Activated CD4-positive, alpha-beta T cell treated with anti-CD3 and anti-CD28 coated beads for 36 hours (primary cell): ENCODE results near the gene HES7. TPM values are rescaled to one million over a fixed set of nuclear protein-coding genes. Genes with fewer than 3 reads are reported as not detected.
"Not testable (repeated sequence)": the region's sequence is repeated elsewhere in the genome, so short reads cannot be mapped to it uniquely, and the experiment has no call there.

Experiments used
- ATAC-seq: fragments of 200-7000 bp; cut with Tn5 transposase; one replicate; pipeline ENCODE4 v1.10.0; 2021; ENCODE audit warnings: mild to moderate bottlenecking, moderate library complexity
- CTCF ChIA-PET: fragments of 350-600 bp; sonication (Branson Sonifier 250); formaldehyde crosslinking; loops from one replicate; lab custom pipeline; 2021; ENCODE audit warnings: antibody characterized with exemption; lab: Charles Lee
- POLR2A ChIA-PET: fragments of 350-600 bp; sonication (Branson Sonifier 250); formaldehyde crosslinking; loops from one replicate; lab custom pipeline; 2021; ENCODE audit warnings: antibody characterized with exemption, inconsistent platforms; lab: Charles Lee
- DNase-seq: peaks from one replicate; pipeline ENCODE4 v3.0.0-alpha.2; 2020
- H3K27ac Mint-ChIP-seq: one replicate; pipeline ENCODE4 v1.8.0; 2021; ENCODE audit warnings: mixed read lengths
- H3K27me3 Mint-ChIP-seq: one replicate; pipeline ENCODE4 v1.8.0; 2021; ENCODE audit warnings: mixed read lengths
- H3K36me3 Mint-ChIP-seq: one replicate; pipeline ENCODE4 v1.8.0; 2021; ENCODE audit warnings: low read depth, mixed read lengths
- H3K4me1 Mint-ChIP-seq: one replicate; pipeline ENCODE4 v1.8.0; 2021; ENCODE audit warnings: mixed read lengths
- H3K4me3 Mint-ChIP-seq: one replicate; pipeline ENCODE4 v1.8.0; 2021; ENCODE audit warnings: mild to moderate bottlenecking, moderate library complexity, mixed read lengths
- H3K9me3 Mint-ChIP-seq: one replicate; pipeline ENCODE4 v1.8.0; 2021; ENCODE audit warnings: low read depth, mixed read lengths
- intact Hi-C, 2 experiments: fragments of 100-400 bp; cut with DNase I in 1 of 2; cut with micrococcal nuclease in 1 of 2; formaldehyde crosslinking; loops; one replicate each; pipeline versions ENCODE4 v1.14.2 to v1.15.1; 2022 to 2024; cut with DNase I, micrococcal nuclease
- total RNA-seq, 2 experiments: library from RNA; stranded (reverse); gene quantifications; one replicate each; pipeline ENCODE4 v1.2.3, GENCODE V29; 2021

HES7 gene
- 1 to 10 TPM; 2.4 to 3.2 TPM for total RNA-seq

DNA sequence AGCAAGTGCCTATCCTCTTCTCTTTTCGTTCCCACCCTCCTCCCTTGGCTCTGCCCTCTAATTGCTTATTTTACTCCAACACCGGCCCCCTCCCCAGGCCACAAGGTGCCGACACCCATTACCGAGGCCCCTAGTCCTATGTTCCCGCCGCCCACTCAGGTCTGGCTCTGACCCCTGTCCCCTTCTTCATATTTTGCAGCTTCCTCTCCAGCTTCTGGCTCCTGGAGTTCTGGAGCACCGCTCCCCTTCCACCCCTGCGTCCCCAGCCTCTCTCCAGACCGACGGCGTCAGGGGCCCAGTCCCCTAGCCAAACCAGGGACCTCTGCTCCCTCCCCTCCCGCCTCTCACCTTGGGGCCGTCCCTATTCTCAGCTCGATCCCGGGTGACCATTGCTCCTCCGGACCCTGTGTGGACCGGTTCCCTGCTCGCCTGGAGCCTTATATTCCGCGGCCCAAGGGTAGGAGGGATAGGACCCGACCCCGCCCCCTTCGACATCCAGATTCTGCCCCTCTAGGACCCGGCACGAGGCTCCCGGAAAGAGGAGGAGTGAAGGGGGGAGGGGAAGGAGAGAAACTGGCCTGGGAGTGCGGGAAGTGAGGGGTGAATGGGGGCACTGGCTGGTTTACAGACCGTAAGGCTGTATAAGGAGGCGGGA, at the start of gene HES7:
TSS of gene HES7 (minus strand) at position 412 of the 655 bp plus-strand sequence. CDS start at position 390, 22 bp downstream.
- intact Hi-C loops, result loop anchor here in 1 of 2 experiments (1.0 to 5.0 kb wide), 2 partner anchors 28 to 313 kb away; partner anchors contain the start of genes NDEL1 and PER1
- DNase-seq, result peak; percentile 42
- ATAC-seq, result no peak
- H3K36me3 Mint-ChIP-seq, result peaks cover 6% of the 10 kb centered on the region
- H3K27ac Mint-ChIP-seq, result peak within 1 kb of the TSS; percentile 56
- no peaks in the 10 kb centered on the region for H3K9me3 Mint-ChIP-seq
- CTCF ChIA-PET, result interaction anchor here (0.7 to 7.8 kb wide), 13 partner anchors 15 to 134 kb away, joined by 3 to 88 read pairs (median 4); no protein-coding TSS in a partner anchor
- H3K4me1 Mint-ChIP-seq, result peaks cover 62% of the 10 kb centered on the region
- H3K4me3 Mint-ChIP-seq, result peak within 1 kb of the TSS; percentile 90
- peaks cover 19% of the 10 kb centered on the region for H3K27me3 Mint-ChIP-seq
- POLR2A ChIA-PET, result interaction anchor here (0.6 to 2.3 kb wide), 5 partner anchors 14 to 619 kb away, joined by 3 to 21 read pairs (median 5); no protein-coding TSS in a partner anchor

- Mint-ChIP-seq H3K27me3 (no peaks in the 10 kb centered on the region), H3K4me3 (peak overlapping the region; percentile 78), H3K9me3 (no peaks in the 10 kb centered on the region), H3K27ac (peak overlapping the region; percentile 96), H3K36me3 (no peaks in the 10 kb centered on the region), H3K4me1 (peaks cover 40% of the 10 kb centered on the region)
- intact Hi-C loops, result loop anchor here (1.0 to 5.0 kb wide), 10 partner anchors 9 to 486 kb away; partner anchors contain the start of genes SLC25A35 (in 1 of the 2), TP53 (in 1 of the 2) and WRAP53 (in 1 of the 2)
- ATAC-seq, result peak; percentile 87
- ChIA-PET CTCF (interaction anchor here (0.6 to 2.1 kb wide), 12 partner anchors 9 to 486 kb away, joined by 3 to 18 read pairs (median 4); partner anchors contain the start of genes AURKB and TP53), POLR2A (interaction anchor here (0.5 to 2.7 kb wide), 42 partner anchors 9 to 776 kb away, joined by 3 to 99 read pairs (median 6); partner anchors contain the start of genes ALOXE3, AURKB, BORCS6 and CTC1)
- DNase-seq, result peak; percentile 91
These were observed 49.4 kb upstream of the HES7 start for GRCh38 chr17:8173056-8173870.

GRCh38 chr17:8170186-8170585, 46.3 kb upstream of the HES7 start:
- H3K4me3 Mint-ChIP-seq, CTCF ChIA-PET, H3K27me3 Mint-ChIP-seq, ATAC-seq, H3K36me3 Mint-ChIP-seq, H3K9me3 Mint-ChIP-seq, H3K27ac Mint-ChIP-seq, DNase-seq: not testable (repeated sequence)
- POLR2A ChIA-PET, result interaction anchor here (1.6 kb wide), 1 partner anchor 14 kb away, joined by 4 read pairs; no protein-coding TSS in a partner anchor
- intact Hi-C loops, result loop anchor here (5.0 kb wide), 2 partner anchors 52 to 483 kb away; partner anchors contain the start of genes TP53 (in 1 of the 2) and WRAP53 (in 1 of the 2)
- H3K4me1 Mint-ChIP-seq, result peaks cover 26% of the 10 kb centered on the region

- Mint-ChIP-seq H3K9me3 (no peaks in the 10 kb centered on the region), H3K4me3 (no peak overlapping the region), H3K4me1 (peaks cover 24% of the 10 kb centered on the region), H3K27me3 (no peaks in the 10 kb centered on the region), H3K27ac (no peak overlapping the region), H3K36me3 (no peaks in the 10 kb centered on the region)
- ChIA-PET CTCF (interaction anchor here (0.9 to 1.9 kb wide), 4 partner anchors 9 to 93 kb away, joined by 3 to 7 read pairs (median 6); no protein-coding TSS in a partner anchor), POLR2A (interaction anchor here (1.1 kb wide), 1 partner anchor 9 kb away, joined by 3 read pairs; no protein-coding TSS in a partner anchor)
- ATAC-seq (no peak), DNase-seq (no peak)
- intact Hi-C loops, result no loop called here
These were observed 43.6 kb upstream of the HES7 start for GRCh38 chr17:8167526-8167925.

- ATAC-seq (no peak), DNase-seq (no peak)
- H3K27me3 Mint-ChIP-seq, result no peaks in the 10 kb centered on the region
- intact Hi-C loops, result no loop called here
- H3K27ac Mint-ChIP-seq, result no peak overlapping the region
- peaks cover 23% of the 10 kb centered on the region for H3K4me1 Mint-ChIP-seq
- ChIA-PET POLR2A (no interaction called here), CTCF (interaction anchor here (1.5 to 1.9 kb wide), 2 partner anchors 8 to 93 kb away, joined by 5 to 7 read pairs; no protein-coding TSS in a partner anchor)
- no peak overlapping the region for H3K4me3 Mint-ChIP-seq
- H3K9me3 Mint-ChIP-seq, result no peaks in the 10 kb centered on the region
- H3K36me3 Mint-ChIP-seq, result peaks cover 3% of the 10 kb centered on the region
These were observed 42.8 kb upstream of the HES7 start for GRCh38 chr17:8166731-8167130.

DNA sequence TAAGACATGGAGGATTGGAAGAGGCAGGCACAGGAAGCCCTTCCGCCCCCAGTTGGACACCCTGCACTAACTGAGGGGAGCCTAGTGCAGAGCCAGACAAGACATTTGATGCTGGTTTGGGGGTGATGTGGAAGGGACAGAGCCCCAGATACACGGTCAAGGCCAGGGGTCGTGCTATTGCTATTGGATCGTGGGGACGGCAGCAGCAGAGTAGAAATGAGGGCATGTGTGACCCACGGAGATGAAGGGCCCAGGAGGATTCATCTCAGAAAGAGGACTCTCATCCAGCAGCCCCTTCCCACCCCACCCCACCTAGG, 40.9 kb upstream of the HES7 start:
- Mint-ChIP-seq H3K4me1 (peaks cover 43% of the 10 kb centered on the region), H3K36me3 (peaks cover 21% of the 10 kb centered on the region), H3K4me3 (peak overlapping the region; percentile 85), H3K27me3 (no peaks in the 10 kb centered on the region), H3K9me3 (no peaks in the 10 kb centered on the region), H3K27ac (peak overlapping the region; percentile 96)
- no peak for DNase-seq
- intact Hi-C loops, result loop anchor here (1.0 kb wide), 1 partner anchor 9 kb away; no protein-coding TSS in a partner anchor
- ChIA-PET POLR2A (interaction anchor here (0.7 to 2.5 kb wide), 4 partner anchors 8 to 83 kb away, joined by 3 to 99 read pairs (median 4); partner anchors contain the start of gene CTC1), CTCF (interaction anchor here (0.9 to 1.8 kb wide), 3 partner anchors 9 to 212 kb away, joined by 3 to 11 read pairs (median 4); partner anchors contain the start of gene KRABD2)
- peak; percentile 9 for ATAC-seq

DNA sequence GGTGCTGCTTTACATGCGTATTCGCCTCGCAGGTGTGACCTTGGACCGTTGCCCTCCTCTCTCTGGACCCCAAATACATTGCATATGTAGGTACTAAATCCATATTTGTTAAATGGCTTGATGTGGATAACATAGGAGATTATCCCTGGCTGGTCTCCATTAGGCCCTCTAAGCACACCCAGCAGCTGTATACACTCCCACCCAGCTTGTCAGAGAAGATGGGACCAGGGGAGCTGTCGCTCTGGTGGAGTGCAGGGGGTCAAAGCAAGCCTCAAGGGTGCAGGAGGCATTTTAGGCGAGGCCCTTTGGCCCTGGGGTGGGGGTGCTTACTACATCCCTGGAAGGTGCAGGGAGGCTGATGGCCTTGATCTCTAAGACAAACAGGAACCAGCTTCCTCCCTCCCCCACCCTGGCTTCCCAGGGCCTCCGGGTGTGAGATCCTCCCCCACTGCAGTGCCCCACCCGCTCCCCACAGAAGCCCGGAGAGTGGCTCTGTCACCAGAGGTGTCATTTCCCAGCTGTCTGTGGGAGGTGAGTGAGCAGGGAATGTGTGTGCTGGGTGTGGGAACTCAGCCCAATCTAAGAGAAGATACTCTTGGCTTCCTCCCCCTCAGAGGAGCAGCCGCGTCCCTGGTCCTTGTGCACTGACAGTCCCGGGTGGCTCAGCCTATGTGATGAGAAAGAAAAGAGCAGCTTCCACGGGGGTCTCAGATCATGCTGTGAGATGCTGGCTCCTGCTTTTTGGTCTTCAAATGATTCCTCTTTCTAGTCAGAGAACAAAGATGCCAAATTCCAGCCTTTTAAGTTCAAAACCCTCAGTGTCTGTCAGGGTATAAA, 40.3 kb upstream of the HES7 start:
- intact Hi-C loops, result loop anchor here (1.0 kb wide), 1 partner anchor 9 kb away; no protein-coding TSS in a partner anchor
- H3K4me1 Mint-ChIP-seq, result peaks cover 49% of the 10 kb centered on the region
- H3K4me3 Mint-ChIP-seq, result peak overlapping the region; percentile 85
- ATAC-seq (peak; percentile 73), DNase-seq (peak; percentile 91)
- no peaks in the 10 kb centered on the region for H3K27me3 Mint-ChIP-seq
- H3K9me3 Mint-ChIP-seq, result no peaks in the 10 kb centered on the region
- H3K36me3 Mint-ChIP-seq, result peaks cover 26% of the 10 kb centered on the region
- H3K27ac Mint-ChIP-seq, result peak overlapping the region; percentile 96
- ChIA-PET POLR2A (interaction anchor here (0.7 to 2.5 kb wide), 5 partner anchors 9 to 1313 kb away, joined by 3 to 99 read pairs (median 5); partner anchors contain the start of gene CTC1), CTCF (interaction anchor here (0.5 to 1.8 kb wide), 5 partner anchors 9 to 477 kb away, joined by 3 to 11 read pairs (median 4); partner anchors contain the start of genes KRABD2 and TP53)

DNA sequence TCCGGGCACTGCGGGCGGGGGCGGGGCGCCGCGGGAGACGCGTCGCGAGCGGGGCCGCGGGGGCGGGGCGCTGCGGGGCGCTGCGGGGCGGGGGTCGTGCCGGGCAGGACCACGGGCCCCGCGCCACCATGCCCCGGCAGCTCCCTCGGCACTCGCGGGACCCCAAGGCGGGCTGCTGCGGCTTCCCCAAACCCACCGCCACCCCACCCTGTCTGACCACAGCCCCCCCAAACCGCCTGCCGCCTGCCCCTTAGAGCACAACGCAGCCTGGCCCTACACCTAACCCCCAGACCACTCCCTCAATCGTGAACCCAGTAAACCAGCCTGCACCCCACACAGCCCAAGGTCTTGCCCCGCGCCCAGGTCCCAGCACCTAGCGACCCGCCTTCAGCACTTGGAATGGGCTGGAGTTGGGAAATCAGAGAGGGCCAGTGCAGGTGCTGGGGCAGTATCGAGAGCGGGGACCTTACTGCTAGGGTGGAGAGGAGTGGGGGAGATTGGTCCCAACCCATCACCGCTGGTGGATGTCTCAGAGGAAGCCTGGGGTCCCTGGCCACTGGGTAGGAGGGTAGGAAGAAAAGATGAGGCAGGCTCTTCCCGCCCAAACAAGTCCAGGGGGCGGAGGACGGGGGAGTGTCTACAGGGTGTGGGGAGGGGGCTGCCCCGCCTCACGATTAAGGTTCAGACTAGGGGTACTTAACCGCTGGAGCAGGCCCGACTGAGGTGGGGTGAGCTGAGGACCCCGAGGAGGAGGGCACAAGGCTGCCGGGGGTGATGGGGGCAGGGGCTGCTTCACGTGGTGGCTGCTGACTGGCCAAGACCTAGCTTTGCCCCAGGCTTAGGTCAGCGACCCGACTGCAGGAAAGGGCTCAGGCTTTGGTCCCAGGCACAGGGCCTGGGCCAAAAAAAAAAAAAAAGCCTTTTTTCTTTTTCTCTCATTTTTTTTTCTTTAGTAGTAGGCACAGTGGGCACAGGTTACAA, 39.4 kb upstream of the HES7 start:
- peaks cover 29% of the 10 kb centered on the region for H3K36me3 Mint-ChIP-seq
- H3K27ac Mint-ChIP-seq, result peak overlapping the region; percentile 96
- H3K4me3 Mint-ChIP-seq, result peak overlapping the region; percentile 85
- intact Hi-C loops, result loop anchor here in 1 of 2 experiments (1.0 kb wide), 1 partner anchor 43 kb away; no protein-coding TSS in a partner anchor
- H3K4me1 Mint-ChIP-seq, result peaks cover 56% of the 10 kb centered on the region
- peak; percentile 55 for DNase-seq
- peak; percentile 6 for ATAC-seq
- no peaks in the 10 kb centered on the region for H3K27me3 Mint-ChIP-seq
- POLR2A ChIA-PET, result interaction anchor here (0.7 to 2.5 kb wide), 3 partner anchors 9 to 1314 kb away, joined by 5 to 99 read pairs (median 14); no protein-coding TSS in a partner anchor
- CTCF ChIA-PET, result interaction anchor here (0.5 to 1.8 kb wide), 4 partner anchors 10 to 476 kb away, joined by 4 to 11 read pairs (median 6); partner anchors contain the start of genes KRABD2 and TP53
- H3K9me3 Mint-ChIP-seq, result no peaks in the 10 kb centered on the region
